Kidney (tissue), 14 donors: ENCODE data around the gene LANCL3. TPM values are rescaled to one million over a fixed set of nuclear protein-coding genes. Genes with fewer than 3 reads are reported as not detected.
"Not testable (repeated sequence)": the region's sequence is repeated elsewhere in the genome, so short reads cannot be mapped to it uniquely, and the experiment has no call there.

Source experiments
- DNase-seq, 5 donors: peaks; one replicate each; pipeline ENCODE4 v3.0.0-alpha.2; 2013 to 2020
- FAIRE-seq: peaks from 2 replicates; lab custom pipeline; 2012; peaks lifted over from hg19 to GRCh38; lab: Jason Lieb, UNC
- H3K27ac ChIP-seq, 2 donors: one replicate each; pipeline ENCODE4 v1.7.0; 2013; ENCODE audit warnings: low read depth in 2 of 2, low read length in 2 of 2, inconsistent platforms in 1 of 2
- H3K27me3 ChIP-seq: one replicate; pipeline ENCODE4 v1.7.1; 2013; ENCODE audit warnings: low read length, inconsistent platforms; ENCODE audit not compliant: control insufficient read depth, insufficient read depth
- H3K36me3 ChIP-seq, 3 donors: one replicate each; pipeline versions ENCODE4 v1.7.0 to v1.7.1; 2013; ENCODE audit warnings: low read length in 3 of 3, control low read depth in 1 of 3, inconsistent platforms in 1 of 3; ENCODE audit not compliant: insufficient read depth in 3 of 3, control insufficient read depth in 2 of 3
- H3K4me1 ChIP-seq, 3 donors: one replicate each; pipeline versions ENCODE4 v1.7.0 to v1.7.1; 2013; ENCODE audit warnings: low read length in 3 of 3, inconsistent platforms in 1 of 3, low read depth in 1 of 3; ENCODE audit not compliant: control insufficient read depth in 2 of 3, insufficient read depth in 2 of 3
- H3K4me3 ChIP-seq, 3 donors: one replicate each; pipeline versions ENCODE4 v1.7.0 to v1.8.1; 2013; ENCODE audit warnings: low read length in 3 of 3, control low read depth in 1 of 3, inconsistent platforms in 1 of 3
- H3K9ac ChIP-seq, 3 donors: one replicate each; pipeline versions ENCODE4 v1.7.0 to v1.7.1; 2013; ENCODE audit warnings: low read length in 3 of 3, control low read depth in 1 of 3, inconsistent platforms in 1 of 3
- H3K9me3 ChIP-seq, 3 donors: one replicate each; pipeline versions ENCODE4 v1.7.0 to v1.7.1; 2013; ENCODE audit warnings: low read length in 3 of 3, control low read depth in 1 of 3, inconsistent platforms in 1 of 3; ENCODE audit not compliant: control insufficient read depth in 2 of 3, insufficient read depth in 1 of 3
- CTCF ChIP-seq: IDR thresholded peaks from 3 replicates; pipeline ENCODE4 v1.5.1; 2012; ENCODE audit warnings: mild to moderate bottlenecking, moderate library complexity, borderline replicate concordance; ENCODE audit not compliant: insufficient read depth; ENCODE audit errors: extremely low read depth
- intact Hi-C: fragments of 100-400 bp; cut with DNase I; formaldehyde crosslinking; loops from one replicate; pipeline ENCODE4 v1.11.1; 2022
- polyA plus RNA-seq: library from polyadenylated mRNA; stranded (reverse); fragments of 350-450 nt; fragmentation: Illumina TruSeq; extraction: RNeasy Lipid Tissue Mini Kit (QIAGEN cat#74804); gene quantifications from one replicate; pipeline ENCODE4 v1.2.3, GENCODE V29; 2014; ENCODE audit warnings: low read depth, low replicate concordance; ENCODE audit not compliant: insufficient read depth
- total RNA-seq: library from RNA; stranded (reverse); fragmentation: NEBNext Ultra II Directional; extraction: Animal tissue kit (Norgen Biotek cat#: 25700); gene quantifications from one replicate; pipeline ENCODE4 v1.2.1, GENCODE V29; 2021
- donor health status: control.
- donor health status: control.
- donor health status: control.
- donor health status: control.
- donor health status: control.
- donor health status: DM: yes; HTN: yes; CAD: no.
- donor health status: Normal renal cell carcinoma (clear cell type).

Gene LANCL3
- total and polyA plus RNA-seq, 2 donors from 2014 or later, result 0.30 to 0.38 TPM

- DNase-seq, result no peak
- Histone ChIP-seq H3K9me3 (no peaks in the 10 kb centered on the region), H3K36me3 (no peaks in the 10 kb centered on the region), H3K27me3 (no peaks in the 10 kb centered on the region), H3K27ac (no peak overlapping the region), H3K9ac (no peak overlapping the region), H3K4me3 (no peak overlapping the region), H3K4me1 (no peaks in the 10 kb centered on the region)
- FAIRE-seq, result no peak
- no peak for TF ChIP-seq CTCF
- intact Hi-C loops, result no loop called here
Observed at GRCh38 chrX:37644381-37645305, 73.2 kb downstream of the LANCL3 start.

- H3K36me3 ChIP-seq, result no peaks in the 10 kb centered on the region
- no peaks in the 10 kb centered on the region for H3K9me3 ChIP-seq
- H3K27ac ChIP-seq, result no peak overlapping the region
- H3K27me3 ChIP-seq, result no peaks in the 10 kb centered on the region
- intact Hi-C loops, result no loop called here
- FAIRE-seq, result no peak
- TF ChIP-seq CTCF, result no peak
- no peaks in the 10 kb centered on the region for H3K4me1 ChIP-seq
- no peak overlapping the region for H3K9ac ChIP-seq
- H3K4me3 ChIP-seq, result no peak overlapping the region
- DNase-seq, result no peak
Observed at GRCh38 chrX:37646254-37646653, 74.8 kb downstream of the LANCL3 start.

GRCh38 chrX:37650879-37651278, 79.4 kb downstream of the LANCL3 start:
- DNase-seq, H3K27me3 ChIP-seq, H3K4me1 ChIP-seq, H3K4me3 ChIP-seq, FAIRE-seq, H3K9ac ChIP-seq, intact Hi-C loops, H3K9me3 ChIP-seq, H3K36me3 ChIP-seq, H3K27ac ChIP-seq: not testable (repeated sequence)

GRCh38 chrX:37651921-37652452, 80.5 kb downstream of the LANCL3 start:
- no peak for TF ChIP-seq CTCF
- intact Hi-C loops, result no loop called here
- Histone ChIP-seq H3K4me3 (no peak overlapping the region), H3K4me1 (no peaks in the 10 kb centered on the region), H3K27me3 (peaks cover 3% of the 10 kb centered on the region), H3K9ac (no peak overlapping the region), H3K9me3 (no peaks in the 10 kb centered on the region), H3K36me3 (no peaks in the 10 kb centered on the region), H3K27ac (no peak overlapping the region)
- no peak for DNase-seq
- no peak for FAIRE-seq
